ENCODE measurements around the gene ISY1.
"Not testable (repeated sequence)": the region's sequence is repeated elsewhere in the genome, so short reads cannot be mapped to it uniquely, and the experiment has no call there.

Gene ISY1

GRCh38 chr3:129185783-129186182 lies 24.9 kb upstream of the ISY1 start:
- no peak for DNase-seq (ENCODE audit: low read depth, low spot score)
- Histone ChIP-seq H3K4me3 (ENCODE audit: low read length) (no peak overlapping the region), H3K36me3 (ENCODE audit: control insufficient read depth, insufficient read depth, low read length) (no peaks in the 10 kb centered on the region), H3K4me1 (ENCODE audit: control insufficient read depth, insufficient read depth, low read length) (no peaks in the 10 kb centered on the region), H3K27ac (ENCODE audit: low read length) (no peak overlapping the region), H3K27me3 (ENCODE audit: control insufficient read depth, insufficient read depth, low read length) (no peaks in the 10 kb centered on the region), H3K9me3 (ENCODE audit: control insufficient read depth, insufficient read depth, low read length) (no peaks in the 10 kb centered on the region)
- no CpG with 5 or more reads among the region's 3 CpGs for WGBS (ENCODE audit: insufficient coverage, insufficient read length)

DNA sequence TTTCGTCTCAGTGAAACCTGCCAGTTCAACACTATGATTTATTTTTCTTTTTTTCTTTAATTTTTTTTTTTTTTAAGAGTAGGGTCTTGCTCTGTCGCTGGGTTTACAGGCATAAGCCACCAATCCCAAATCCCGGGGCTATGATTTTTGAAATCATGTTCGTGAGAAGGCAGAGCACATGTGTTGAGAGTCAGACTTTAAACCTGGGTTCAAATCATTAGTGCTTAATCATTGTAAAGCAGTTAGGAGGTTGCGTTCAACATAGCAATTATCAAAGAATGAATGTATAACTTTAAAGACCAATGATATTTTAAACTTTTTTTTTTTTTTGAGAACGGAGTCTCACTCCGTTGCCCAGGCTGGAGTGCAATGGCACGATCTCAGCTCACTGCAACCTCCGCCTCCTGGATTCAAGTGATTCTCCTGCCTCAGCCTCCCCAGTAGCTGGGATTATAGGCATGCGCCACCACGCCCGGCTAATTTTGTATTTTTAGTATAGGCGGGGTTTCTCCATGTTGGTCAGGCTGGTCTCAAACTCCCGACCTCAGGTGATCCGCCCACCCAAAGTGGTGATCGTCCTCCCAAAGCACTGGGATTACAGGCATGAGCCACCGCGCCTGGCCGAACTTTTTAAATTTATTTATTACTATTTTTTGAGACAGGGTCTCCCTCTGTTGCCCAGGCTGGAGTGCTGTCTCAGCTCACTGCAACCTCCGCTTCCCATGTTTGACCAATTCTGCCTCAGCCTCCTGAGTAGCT lies 24.1 kb upstream of the ISY1 start:
- not testable (repeated sequence) for H3K27me3 ChIP-seq (ENCODE audit: control insufficient read depth, insufficient read depth, low read length); H3K9me3 ChIP-seq (ENCODE audit: control insufficient read depth, insufficient read depth, low read length); DNase-seq (ENCODE audit: low read depth, low spot score); H3K4me3 ChIP-seq (ENCODE audit: low read length); H3K27ac ChIP-seq (ENCODE audit: low read length); H3K36me3 ChIP-seq (ENCODE audit: control insufficient read depth, insufficient read depth, low read length); H3K4me1 ChIP-seq (ENCODE audit: control insufficient read depth, insufficient read depth, low read length)
- no CpG with 5 or more reads among the region's 20 CpGs for WGBS (ENCODE audit: insufficient coverage, insufficient read length)

DNA sequence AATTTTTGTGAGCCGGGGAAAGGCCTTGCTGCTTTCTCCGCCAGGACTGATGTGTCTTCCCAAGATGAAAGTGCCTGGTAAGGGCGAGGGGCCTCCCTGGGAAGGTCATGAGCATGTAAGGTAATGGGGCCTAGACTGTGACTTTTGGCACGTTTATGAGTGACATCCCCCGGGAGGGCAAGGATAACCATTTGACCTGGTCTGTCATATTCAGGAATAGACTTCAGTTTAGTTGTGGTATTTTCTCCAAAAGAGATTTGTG lies 23.5 kb upstream of the ISY1 start:
- Histone ChIP-seq H3K27ac (ENCODE audit: low read length) (no peak overlapping the region), H3K27me3 (ENCODE audit: control insufficient read depth, insufficient read depth, low read length) (no peaks in the 10 kb centered on the region), H3K9me3 (ENCODE audit: control insufficient read depth, insufficient read depth, low read length) (no peaks in the 10 kb centered on the region), H3K4me3 (ENCODE audit: low read length) (peak overlapping the region; percentile 84; the same call in 1 of the 2 replicates), H3K36me3 (ENCODE audit: control insufficient read depth, insufficient read depth, low read length) (no peaks in the 10 kb centered on the region), H3K4me1 (ENCODE audit: control insufficient read depth, insufficient read depth, low read length) (no peaks in the 10 kb centered on the region)
- WGBS (ENCODE audit: insufficient coverage, insufficient read length): no CpG with 5 or more reads among the region's 5 CpGs
- DNase-seq (ENCODE audit: low read depth, low spot score): no peak

GRCh38 chr3:129183569-129184395 lies 22.9 kb upstream of the ISY1 start, which contains the start of gene CNBP:
Gene CNBP (minus strand): TSS chr3:129183896. CDS start chr3:129171757, 12,139 bp downstream.
- no peaks in the 10 kb centered on the region for H3K9me3 ChIP-seq (ENCODE audit: control insufficient read depth, insufficient read depth, low read length)
- no peaks in the 10 kb centered on the region for H3K27me3 ChIP-seq (ENCODE audit: control insufficient read depth, insufficient read depth, low read length)
- WGBS (ENCODE audit: insufficient coverage, insufficient read length): no CpG with 5 or more reads among the region's 83 CpGs
- peak; percentile 58 for DNase-seq (ENCODE audit: low read depth, low spot score)
- H3K4me1 ChIP-seq (ENCODE audit: control insufficient read depth, insufficient read depth, low read length): no peaks in the 10 kb centered on the region
- H3K27ac ChIP-seq (ENCODE audit: low read length): no peak within 1 kb of the TSS
- H3K4me3 ChIP-seq (ENCODE audit: low read length): peak within 1 kb of the TSS; percentile 84
- no peaks in the 10 kb centered on the region for H3K36me3 ChIP-seq (ENCODE audit: control insufficient read depth, insufficient read depth, low read length)

DNA sequence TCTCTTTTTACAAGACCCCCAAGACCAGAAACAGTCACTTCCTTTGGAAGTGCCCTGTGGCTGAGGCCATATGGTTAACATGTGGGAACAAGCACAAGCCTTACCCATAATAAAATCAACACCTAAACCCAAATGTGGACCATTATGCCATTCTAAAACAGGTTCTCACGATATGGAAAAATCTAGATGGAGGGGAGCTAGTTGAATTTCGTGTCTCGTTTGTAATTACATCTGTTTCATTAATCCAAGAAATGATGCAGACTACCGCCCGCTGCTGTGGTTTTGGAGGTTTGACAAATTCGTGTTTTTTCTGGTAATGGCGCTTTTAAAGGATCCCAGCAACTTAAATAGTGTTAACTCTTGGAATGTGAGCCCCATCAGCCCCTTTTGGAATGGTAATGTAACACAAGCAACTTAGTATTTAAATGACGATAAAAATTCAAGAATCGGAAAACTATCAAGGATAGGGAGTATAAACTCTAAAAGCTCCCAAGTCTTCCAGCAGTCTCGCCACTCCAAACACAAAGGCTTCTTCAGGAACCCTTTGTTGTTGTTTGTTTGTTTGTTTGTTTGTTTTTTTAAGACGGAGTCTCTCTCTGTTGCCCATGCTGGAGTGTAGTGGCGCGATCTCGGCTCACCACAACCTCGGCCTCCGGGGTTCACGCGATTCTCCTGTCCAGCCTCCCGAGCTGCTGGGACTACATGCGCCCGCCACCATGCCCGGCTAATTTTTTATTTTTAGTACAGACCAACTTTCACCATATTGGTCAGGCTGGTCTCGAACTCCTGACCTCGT lies 21.7 kb upstream of the ISY1 start:
- no peaks in the 10 kb centered on the region; the same call in 1 of the 2 replicates for H3K36me3 ChIP-seq (ENCODE audit: control insufficient read depth, insufficient read depth, low read length)
- no CpG with 5 or more reads among the region's 24 CpGs for WGBS (ENCODE audit: insufficient coverage, insufficient read length)

DNA sequence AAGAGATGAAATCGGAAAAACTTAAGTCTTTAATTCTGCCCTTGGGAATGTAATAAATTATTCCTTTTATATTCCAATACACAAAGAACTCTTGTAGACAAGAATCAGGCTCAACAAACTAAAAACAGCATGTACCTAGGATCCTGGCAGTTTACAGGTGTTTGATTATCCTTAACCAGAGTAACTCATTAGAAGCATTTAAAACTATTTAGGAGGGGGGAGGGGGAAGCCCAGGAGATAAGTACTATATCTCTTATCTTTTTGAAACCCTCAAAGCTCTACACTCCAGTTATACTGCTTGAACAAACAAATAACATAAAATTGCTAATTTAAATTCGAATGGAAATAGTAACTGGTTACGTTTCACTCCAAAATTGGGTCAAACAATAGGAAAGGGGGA lies 21.0 kb upstream of the ISY1 start:
- Histone ChIP-seq H3K9me3 (ENCODE audit: control insufficient read depth, insufficient read depth, low read length) (no peaks in the 10 kb centered on the region), H3K36me3 (ENCODE audit: control insufficient read depth, insufficient read depth, low read length) (no peaks in the 10 kb centered on the region; the same call in 1 of the 2 replicates), H3K27ac (ENCODE audit: low read length) (no peak overlapping the region), H3K4me1 (ENCODE audit: control insufficient read depth, insufficient read depth, low read length) (no peaks in the 10 kb centered on the region), H3K27me3 (ENCODE audit: control insufficient read depth, insufficient read depth, low read length) (no peaks in the 10 kb centered on the region), H3K4me3 (ENCODE audit: low read length) (peak overlapping the region; percentile 8; the same call in 1 of the 2 replicates)
- no peak for DNase-seq (ENCODE audit: low read depth, low spot score)
- no CpG with 5 or more reads among the region's 3 CpGs for WGBS (ENCODE audit: insufficient coverage, insufficient read length)

More for the DNA sequence above, 21.7 kb upstream of the ISY1 start:
- H3K27ac ChIP-seq (ENCODE audit: low read length): no peak overlapping the region
- no peaks in the 10 kb centered on the region for H3K27me3 ChIP-seq (ENCODE audit: control insufficient read depth, insufficient read depth, low read length)
- no peaks in the 10 kb centered on the region for H3K9me3 ChIP-seq (ENCODE audit: control insufficient read depth, insufficient read depth, low read length)
- peak overlapping the region; percentile 84 for H3K4me3 ChIP-seq (ENCODE audit: low read length)
- H3K4me1 ChIP-seq (ENCODE audit: control insufficient read depth, insufficient read depth, low read length): no peaks in the 10 kb centered on the region
- DNase-seq (ENCODE audit: low read depth, low spot score): no peak

DNA sequence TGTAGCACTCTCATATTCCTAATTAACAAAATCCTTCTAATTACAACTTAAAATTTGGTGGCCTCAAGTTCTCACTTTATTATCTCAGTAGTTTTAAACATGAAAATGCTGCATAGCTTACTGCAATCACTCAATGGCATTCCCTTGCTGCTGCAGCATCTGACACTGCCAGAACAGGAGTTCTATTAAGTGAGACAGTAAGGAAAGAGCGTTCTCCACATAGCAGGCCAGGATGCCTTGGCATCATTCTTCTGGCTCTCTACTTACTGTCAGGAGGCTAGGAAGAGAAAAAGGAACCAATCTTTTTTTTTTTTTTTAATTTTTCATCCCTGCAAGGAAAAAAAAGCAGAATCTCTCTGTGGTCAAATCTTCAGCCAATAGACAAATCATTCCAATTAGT lies 19.6 kb upstream of the ISY1 start:
- Histone ChIP-seq H3K9me3 (ENCODE audit: control insufficient read depth, insufficient read depth, low read length) (no peaks in the 10 kb centered on the region), H3K27me3 (ENCODE audit: control insufficient read depth, insufficient read depth, low read length) (no peaks in the 10 kb centered on the region), H3K27ac (ENCODE audit: low read length) (no peak overlapping the region), H3K4me3 (ENCODE audit: low read length) (no peak overlapping the region), H3K36me3 (ENCODE audit: control insufficient read depth, insufficient read depth, low read length) (no peaks in the 10 kb centered on the region; the same call in 1 of the 2 replicates), H3K4me1 (ENCODE audit: control insufficient read depth, insufficient read depth, low read length) (no peaks in the 10 kb centered on the region)
- no CpG with 5 or more reads among the region's 1 CpG for WGBS (ENCODE audit: insufficient coverage, insufficient read length)
- no peak for DNase-seq (ENCODE audit: low read depth, low spot score)

GRCh38 chr3:129176051-129176450 lies 15.2 kb upstream of the ISY1 start:
- DNase-seq (ENCODE audit: low read depth, low spot score): no peak
- no peaks in the 10 kb centered on the region for H3K9me3 ChIP-seq (ENCODE audit: control insufficient read depth, insufficient read depth, low read length)
- no peak overlapping the region for H3K4me3 ChIP-seq (ENCODE audit: low read length)
- no CpG with 5 or more reads among the region's 1 CpG for WGBS (ENCODE audit: insufficient coverage, insufficient read length)
- no peaks in the 10 kb centered on the region for H3K4me1 ChIP-seq (ENCODE audit: control insufficient read depth, insufficient read depth, low read length)
- peaks cover 4% of the 10 kb centered on the region; the same call in 1 of the 2 replicates for H3K36me3 ChIP-seq (ENCODE audit: control insufficient read depth, insufficient read depth, low read length)
- H3K27me3 ChIP-seq (ENCODE audit: control insufficient read depth, insufficient read depth, low read length): no peaks in the 10 kb centered on the region
- H3K27ac ChIP-seq (ENCODE audit: low read length): no peak overlapping the region

- peaks cover 16% of the 10 kb centered on the region; the same call in 1 of the 2 replicates for H3K36me3 ChIP-seq (ENCODE audit: control insufficient read depth, insufficient read depth, low read length)
- no peak overlapping the region for H3K4me3 ChIP-seq (ENCODE audit: low read length)
- H3K9me3 ChIP-seq (ENCODE audit: control insufficient read depth, insufficient read depth, low read length): no peaks in the 10 kb centered on the region
- no peaks in the 10 kb centered on the region for H3K27me3 ChIP-seq (ENCODE audit: control insufficient read depth, insufficient read depth, low read length)
- H3K4me1 ChIP-seq (ENCODE audit: control insufficient read depth, insufficient read depth, low read length): no peaks in the 10 kb centered on the region
- H3K27ac ChIP-seq (ENCODE audit: low read length): no peak overlapping the region
- no peak for DNase-seq (ENCODE audit: low read depth, low spot score)
- 100% methylated on average over 1 of the region's 4 CpGs for WGBS (ENCODE audit: insufficient coverage, insufficient read length)
Measured at GRCh38 chr3:129173725-129174124, 12.9 kb upstream of the ISY1 start.

- DNase-seq (ENCODE audit: low read depth, low spot score): no peak
- no peaks in the 10 kb centered on the region for H3K27me3 ChIP-seq (ENCODE audit: control insufficient read depth, insufficient read depth, low read length)
- no peaks in the 10 kb centered on the region for H3K9me3 ChIP-seq (ENCODE audit: control insufficient read depth, insufficient read depth, low read length)
- H3K36me3 ChIP-seq (ENCODE audit: control insufficient read depth, insufficient read depth, low read length): peaks cover 16% of the 10 kb centered on the region; the same call in 1 of the 2 replicates
- no peak overlapping the region for H3K4me3 ChIP-seq (ENCODE audit: low read length)
- no CpG with 5 or more reads among the region's 2 CpGs for WGBS (ENCODE audit: insufficient coverage, insufficient read length)
- no peaks in the 10 kb centered on the region for H3K4me1 ChIP-seq (ENCODE audit: control insufficient read depth, insufficient read depth, low read length)
- no peak overlapping the region for H3K27ac ChIP-seq (ENCODE audit: low read length)
Measured at GRCh38 chr3:129173206-129173605, 12.3 kb upstream of the ISY1 start.

Data from iPS DF 6.9 (cell line).